K562 (cell line): ENCODE measurements around the gene PLEKHA7. TPM values are rescaled to one million over a fixed set of nuclear protein-coding genes. Genes with fewer than 3 reads are reported as not detected.

Experiments
- ATAC-seq: fragments of 200-7000 bp; cut with Tn5 transposase; 3 replicates; pipeline ENCODE4 v1.9.1; 2020; ENCODE audit warnings: moderate library complexity
- BruUV-seq: library from RNA; stranded (reverse); fragments of 400-500 nt; replicated peaks from 2 replicates; lab custom pipeline; 2021; lab: Mats Ljungman, UMichigan
- CTCF ChIA-PET: fragments of 300-600 bp; formaldehyde crosslinking; extraction: SDS; loops from one replicate; lab custom pipeline; 2021; ENCODE audit warnings: low intra/inter-chr PET ratio; lab: Yijun Ruan, JAX
- POLR2A ChIA-PET: fragments of 300-600, 350-650 bp; sonication (Branson Sonifier 250); formaldehyde crosslinking; extraction: SDS; loops from one replicate; lab custom pipeline; 2021; ENCODE audit warnings: antibody characterized with exemption, inconsistent platforms; lab: Yijun Ruan, JAX
- DNase-seq, 4 experiments: peaks; one replicate each; pipeline versions ENCODE4 v3.0.0 to v3.0.0-alpha.2; 2011 to 2018; ENCODE audit warnings: low spot score in 3 of 4, mixed read lengths in 3 of 4; ENCODE audit errors: extremely low read depth in 1 of 4
- FAIRE-seq: peaks from 2 replicates; lab custom pipeline; 2011; peaks lifted over from hg19 to GRCh38; lab: Jason Lieb, UNC
- H2AFZ ChIP-seq: 2 replicates; pipeline ENCODE4 v1.6.0; 2011; ENCODE audit warnings: low read depth, low read length, control low read depth, inconsistent platforms
- H3K27ac ChIP-seq: fragments of 200-600 bp; 3 replicates; pipeline ENCODE4 v1.8.0; 2011; ENCODE audit warnings: low read depth, mild to moderate bottlenecking, control low read depth, inconsistent platforms, low read length, moderate library complexity, mixed read lengths; ENCODE audit errors: extremely low read depth
- H3K27me3 ChIP-seq, 2 experiments: fragments of 300-600 bp in 1 of 2; 2 replicates in 1 of 2; 3 replicates in 1 of 2; pipeline versions ENCODE4 v1.6.0 to v1.8.0; 2011; ENCODE audit warnings: inconsistent platforms in 2 of 2, low read length in 2 of 2, mild to moderate bottlenecking in 1 of 2, mixed read lengths in 1 of 2, moderate library complexity in 1 of 2; ENCODE audit not compliant: control insufficient read depth in 2 of 2, insufficient read depth in 2 of 2
- H3K36me3 ChIP-seq: fragments of 300-600 bp; 3 replicates; pipeline ENCODE4 v1.8.0; 2011; ENCODE audit warnings: mild to moderate bottlenecking, low read length, inconsistent platforms; ENCODE audit not compliant: control insufficient read depth, insufficient read depth
- H3K4me1 ChIP-seq, 2 experiments: fragments of 200-600 bp in 1 of 2; replicated peaks in 1 of 2; 2 replicates in 1 of 2; 3 replicates in 1 of 2; pipeline versions ENCODE4 v1.5.1 to v1.8.0; 2011; ENCODE audit warnings: inconsistent platforms in 2 of 2, low read length in 2 of 2, mild to moderate bottlenecking in 1 of 2, mixed read lengths in 1 of 2, moderate library complexity in 1 of 2; ENCODE audit not compliant: control insufficient read depth in 2 of 2, insufficient read depth in 2 of 2
- H3K4me2 ChIP-seq: 2 replicates; pipeline ENCODE4 v1.6.1; 2011; ENCODE audit warnings: low read length, control low read depth, inconsistent platforms, mixed read lengths; ENCODE audit not compliant: insufficient read depth
- H3K4me3 ChIP-seq: fragments of 200-600 bp; sonication (generic), shearing (Covaris generic); 2 replicates; pipeline ENCODE4 v1.5.1; 2016; ENCODE audit warnings: control low read depth, inconsistent platforms
- H3K79me2 ChIP-seq: fragments of 200-600 bp; 3 replicates; pipeline ENCODE4 v1.8.0; 2011; ENCODE audit warnings: low read length, inconsistent platforms; ENCODE audit not compliant: control insufficient read depth, insufficient read depth
- H3K9ac ChIP-seq, 2 experiments: 2 replicates each; pipeline versions ENCODE4 v1.6.0 to v1.6.1; 2011; ENCODE audit warnings: low read depth in 2 of 2, low read length in 2 of 2, control low read depth in 1 of 2, inconsistent platforms in 1 of 2, mild to moderate bottlenecking in 1 of 2, mixed read lengths in 1 of 2; ENCODE audit not compliant: insufficient read depth in 1 of 2
- H3K9me1 ChIP-seq: one replicate; pipeline ENCODE4 v1.6.0; 2011; ENCODE audit warnings: inconsistent platforms, mild to moderate bottlenecking, low read length, moderate library complexity; ENCODE audit not compliant: control insufficient read depth, insufficient read depth
- H3K9me3 ChIP-seq: replicated peaks from 2 replicates; pipeline ENCODE4 v1.5.1; 2011; ENCODE audit warnings: low read depth, low read length, inconsistent platforms; ENCODE audit not compliant: control insufficient read depth, insufficient read depth
- H4K20me1 ChIP-seq: replicated peaks from 2 replicates; pipeline ENCODE4 v1.6.1; 2011; ENCODE audit warnings: low read length, inconsistent platforms, mixed read lengths; ENCODE audit not compliant: control insufficient read depth, insufficient read depth
- RREB1 ChIP-seq: fragments of 250-450 bp; sonication (Bioruptor Pico); IDR thresholded peaks from 2 replicates; pipeline ENCODE4 v1.4.0; 2020
- SPI1 ChIP-seq: IDR thresholded peaks from 2 replicates; pipeline ENCODE4 v1.6.1; 2011; ENCODE audit warnings: low read depth, low read length, control low read depth, borderline replicate concordance
- ZFP91 ChIP-seq: sonication (generic); formaldehyde crosslinking; IDR thresholded peaks from 2 replicates; pipeline ENCODE4 v1.8.0; 2022; ENCODE audit warnings: mild to moderate bottlenecking, missing genetic modification reagents
- WGBS: fragments of 100-300 bp; shearing (Covaris generic); methylation state at CpG from one replicate; pipeline ENCODE4 v1.1.6; 2016; ENCODE audit warnings: low coverage, mixed read lengths; ENCODE audit not compliant: insufficient coverage; ENCODE audit errors: missing lambda C conversion rate; 5-methylcytosine and 5-hydroxymethylcytosine counted together
- in situ Hi-C: fragments of 300-500 bp; cut with MboI; formaldehyde crosslinking; loops from 4 replicates; pipeline ENCODE4 v1.15.0; 2018; ENCODE audit warnings: inconsistent platforms, mixed read lengths
- intact Hi-C: fragments of 100-400 bp; cut with micrococcal nuclease; formaldehyde crosslinking; loops from 2 replicates; pipeline ENCODE4 v1.14.2; 2022
- polyA plus RNA-seq, 8 experiments: library from polyadenylated mRNA; depleted of rRNA in 4 of 8; stranded (reverse) in 5 of 8; unstranded in 3 of 8; fragments of >200 nt; fragmentation: Nextera tagmentation in 2 of 8; fragmentation: Illumina TruSeq in 1 of 8; extraction: Ambion mirVana in 2 of 8; extraction: Trizol in 1 of 8; gene quantifications; 2 replicates each; pipeline versions ENCODE4 v1.2.1 to v1.2.3, GENCODE V29; 2011 to 2014; ENCODE audit warnings: inconsistent platforms in 1 of 8, missing spikeins in 1 of 8
- total RNA-seq, 7 experiments: library from RNA; depleted of rRNA in 6 of 7; stranded (reverse); fragments of >200 nt in 6 of 7; fragmentation: Illumina TruSeq in 2 of 7; extraction: Trizol in 2 of 7; gene quantifications; 2 replicates each; pipeline versions ENCODE4 v1.2.1 to v1.2.3, GENCODE V29; 2011 to 2021; ENCODE audit warnings: low replicate concordance in 1 of 7

Gene PLEKHA7
- total and polyA plus RNA-seq, 9 of the 15 experiments (the other 6 are each of a cell fraction or from before 2014, with no cell fraction given), result 0.06 to 0.77 (median 0.20) TPM; not detected in 1

- TF ChIP-seq RREB1 (CRISPR knock-in tag) (no peak), SPI1 (peak; percentile 43; the same call in 1 of the 2 replicates), ZFP91 (CRISPR knock-in tag) (no peak)
- Histone ChIP-seq H3K4me2 (no peak overlapping the region), H3K9me1 (no peaks in the 10 kb centered on the region), H3K4me1 (no peaks in the 10 kb centered on the region; a peak in 1 of 5 replicates), H3K9me3 (no peaks in the 10 kb centered on the region), H3K36me3 (no peaks in the 10 kb centered on the region), H3K4me3 (no peak overlapping the region), H4K20me1 (no peaks in the 10 kb centered on the region), H3K9ac (no peak overlapping the region), H3K27ac (no peak overlapping the region), H2AFZ (no peak overlapping the region), H3K27me3 (peaks cover 9 to 17% of the 10 kb centered on the region in 2 experiments; a peak in 3 of 5 replicates), H3K79me2 (no peaks in the 10 kb centered on the region)
- BruUV-seq, result no TSS peak
- no peak for DNase-seq
- 0% methylated on average over 3 of the region's 3 CpGs for WGBS
- no peak for FAIRE-seq
- intact Hi-C loops (no loop called here), in situ Hi-C loops (no loop called here)
- no peak for ATAC-seq
- CTCF ChIA-PET, result no interaction called here
- POLR2A ChIA-PET, result no interaction called here
Observed at GRCh38 chr11:16895306-16895705, 118.9 kb downstream of the PLEKHA7 start.
